ENCODE measurements around the gene SP2.

GRCh38 chr17:47855737-47856136 is 40.3 kb upstream of the SP2 start:
- TF ChIP-seq CTCF (IDR thresholded peaks at IDR 0.05) (no peak), POLR2A (IDR thresholded peaks at IDR 0.05) (no peak)
